Measurements from ENCODE around the gene NID1. TPM values are rescaled to one million over a fixed set of nuclear protein-coding genes. Genes with fewer than 3 reads are reported as not detected.
A peak's percentile ranks its signal among the peaks of the same experiment; 100 is the strongest.

NID1 gene
- total and polyA plus RNA-seq, 4 donors, result 21.2 to 90.1 (median 55.2) TPM

DNA sequence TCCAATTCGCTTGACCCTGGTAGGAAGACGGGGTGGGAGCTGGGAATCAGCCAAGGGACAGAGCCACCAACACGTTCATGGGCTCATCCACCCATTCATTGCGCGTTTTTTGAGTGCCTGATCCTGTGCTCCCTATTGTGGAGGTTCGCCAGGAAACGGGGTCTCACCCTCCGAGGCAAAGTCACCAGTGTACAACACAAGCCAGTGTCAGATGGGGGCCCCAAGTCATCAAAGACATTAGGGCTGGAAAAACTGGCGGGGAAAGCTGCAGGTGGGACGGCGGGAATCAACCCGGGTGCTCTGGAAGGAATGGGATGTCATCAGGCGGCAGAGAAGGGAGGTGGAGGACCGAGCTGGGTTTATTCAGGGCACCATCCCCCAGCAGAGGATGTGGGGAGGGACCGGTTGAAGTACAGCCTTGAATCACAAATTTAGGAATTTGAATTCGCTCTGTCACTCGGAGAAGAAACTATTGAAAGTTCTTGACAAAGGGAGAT is 667 bp upstream of the NID1 start:
- Histone ChIP-seq H3K27me3 (ENCODE audit: control insufficient read depth in 4 of 4, insufficient read depth in 4 of 4, low read length in 3 of 4) (no peaks in the 10 kb centered on the region), H3K9ac (ENCODE audit: low read depth in 1 of 2, low read length in 2 of 2) (peak overlapping the region; percentile 61 to 75), H3K4me3 (ENCODE audit: low read depth in 1 of 3, low read length in 3 of 3) (peak overlapping the region; percentile 69 to 95 (median 84)), H3K4me1 (ENCODE audit: control insufficient read depth in 4 of 4, insufficient read depth in 4 of 4, low read length in 3 of 4) (peaks cover 4 to 39% (median 15%) of the 10 kb centered on the region in 4 donors), H3K9me3 (ENCODE audit: control insufficient read depth in 4 of 4, low read length in 3 of 4) (peaks cover 0 to 2% (median 1%) of the 10 kb centered on the region in 4 donors), H3K27ac (ENCODE audit: low read depth in 1 of 2, low read length in 2 of 2) (peak overlapping the region; percentile 93), H3K36me3 (ENCODE audit: control insufficient read depth in 4 of 4, insufficient read depth in 3 of 4, low read depth in 1 of 4, low read length in 3 of 4) (peaks cover 0 to 3% (median 2%) of the 10 kb centered on the region in 4 donors)
- DNase-seq (ENCODE audit: low spot score), result no peak
- TF ChIP-seq JUND (IDR thresholded peaks at IDR 0.05), result peak in 1 of 2 donors; percentile 29
- TF ChIP-seq, protein P1, sequence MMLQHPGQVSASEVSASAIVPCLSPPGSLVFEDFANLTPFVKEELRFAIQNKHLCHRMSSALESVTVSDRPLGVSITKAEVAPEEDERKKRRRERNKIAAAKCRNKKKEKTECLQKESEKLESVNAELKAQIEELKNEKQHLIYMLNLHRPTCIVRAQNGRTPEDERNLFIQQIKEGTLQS (IDR thresholded peaks at IDR 0.05), result no peak
- 14% methylated on average over 17 of the region's 17 CpGs for WGBS

DNA sequence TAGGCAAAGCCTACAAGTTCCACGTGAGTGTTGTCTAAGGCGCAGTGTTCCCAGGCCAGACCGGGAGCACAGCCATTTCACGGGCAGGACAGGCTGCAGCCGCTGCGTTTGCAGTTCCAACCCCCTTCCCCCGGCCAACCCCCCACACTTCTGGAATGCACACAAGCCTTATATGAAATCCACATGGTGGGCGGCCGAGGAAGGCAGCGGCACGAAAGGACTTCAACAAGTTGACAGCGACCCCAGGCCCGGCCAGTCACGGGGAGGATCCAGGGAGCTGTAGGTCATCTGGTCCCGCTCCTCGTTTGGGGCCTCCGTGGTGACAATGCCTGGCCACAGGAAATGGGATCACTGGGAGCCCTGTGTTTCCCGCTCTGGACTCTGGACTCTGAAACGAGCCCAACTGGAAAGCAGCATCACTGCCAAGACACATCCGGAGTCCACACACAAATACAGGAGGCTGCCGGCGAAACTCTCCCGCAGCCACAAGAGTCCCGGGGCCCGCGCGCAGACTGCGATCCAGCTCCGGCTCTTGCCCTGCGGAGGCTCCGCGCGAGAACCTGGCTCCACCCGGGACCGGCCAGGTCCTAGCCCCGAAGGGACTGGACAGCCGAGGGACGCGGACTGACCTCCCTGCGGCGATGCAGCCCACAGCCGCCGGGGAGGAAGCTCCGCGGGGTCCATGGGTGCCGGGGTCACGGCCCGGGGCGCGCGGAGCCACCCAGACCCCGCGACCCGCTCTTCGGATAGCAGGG is 794 bp downstream of the NID1 start:
- Histone ChIP-seq H3K9ac (ENCODE audit: low read depth in 1 of 2, low read length in 2 of 2) (peak overlapping the region; percentile 34 to 75), H3K9me3 (ENCODE audit: control insufficient read depth in 4 of 4, low read length in 3 of 4) (no peaks in the 10 kb centered on the region), H3K4me1 (ENCODE audit: control insufficient read depth in 4 of 4, insufficient read depth in 4 of 4, low read length in 3 of 4) (peaks cover 4 to 50% (median 24%) of the 10 kb centered on the region in 4 donors), H3K4me3 (ENCODE audit: low read depth in 1 of 3, low read length in 3 of 3) (peak overlapping the region; percentile 69 to 95 (median 84)), H3K27me3 (ENCODE audit: control insufficient read depth in 4 of 4, insufficient read depth in 4 of 4, low read length in 3 of 4) (no peaks in the 10 kb centered on the region), H3K36me3 (ENCODE audit: control insufficient read depth in 4 of 4, insufficient read depth in 3 of 4, low read depth in 1 of 4, low read length in 3 of 4) (peaks cover 0 to 5% (median 2%) of the 10 kb centered on the region in 4 donors), H3K27ac (ENCODE audit: low read depth in 1 of 2, low read length in 2 of 2) (peak overlapping the region; percentile 93)
- TF ChIP-seq HNF4G (IDR thresholded peaks at IDR 0.05), result peak; percentile 91
- TF ChIP-seq, protein P2, sequence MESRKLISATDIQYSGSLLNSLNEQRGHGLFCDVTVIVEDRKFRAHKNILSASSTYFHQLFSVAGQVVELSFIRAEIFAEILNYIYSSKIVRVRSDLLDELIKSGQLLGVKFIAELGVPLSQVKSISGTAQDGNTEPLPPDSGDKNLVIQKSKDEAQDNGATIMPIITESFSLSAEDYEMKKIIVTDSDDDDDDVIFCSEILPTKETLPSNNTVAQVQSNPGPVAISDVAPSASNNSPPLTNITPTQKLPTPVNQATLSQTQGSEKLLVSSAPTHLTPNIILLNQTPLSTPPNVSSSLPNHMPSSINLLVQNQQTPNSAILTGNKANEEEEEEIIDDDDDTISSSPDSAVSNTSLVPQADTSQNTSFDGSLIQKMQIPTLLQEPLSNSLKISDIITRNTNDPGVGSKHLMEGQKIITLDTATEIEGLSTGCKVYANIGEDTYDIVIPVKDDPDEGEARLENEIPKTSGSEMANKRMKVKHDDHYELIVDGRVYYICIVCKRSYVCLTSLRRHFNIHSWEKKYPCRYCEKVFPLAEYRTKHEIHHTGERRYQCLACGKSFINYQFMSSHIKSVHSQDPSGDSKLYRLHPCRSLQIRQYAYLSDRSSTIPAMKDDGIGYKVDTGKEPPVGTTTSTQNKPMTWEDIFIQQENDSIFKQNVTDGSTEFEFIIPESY (IDR thresholded peaks at IDR 0.05), result peak; percentile 55
- TF ChIP-seq FOXA2 (IDR thresholded peaks at IDR 0.05), result no peak
- TF ChIP-seq, protein P3, sequence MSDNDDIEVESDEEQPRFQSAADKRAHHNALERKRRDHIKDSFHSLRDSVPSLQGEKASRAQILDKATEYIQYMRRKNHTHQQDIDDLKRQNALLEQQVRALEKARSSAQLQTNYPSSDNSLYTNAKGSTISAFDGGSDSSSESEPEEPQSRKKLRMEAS (IDR thresholded peaks at IDR 0.05), result peak; percentile 66
- TF ChIP-seq, protein P4, sequence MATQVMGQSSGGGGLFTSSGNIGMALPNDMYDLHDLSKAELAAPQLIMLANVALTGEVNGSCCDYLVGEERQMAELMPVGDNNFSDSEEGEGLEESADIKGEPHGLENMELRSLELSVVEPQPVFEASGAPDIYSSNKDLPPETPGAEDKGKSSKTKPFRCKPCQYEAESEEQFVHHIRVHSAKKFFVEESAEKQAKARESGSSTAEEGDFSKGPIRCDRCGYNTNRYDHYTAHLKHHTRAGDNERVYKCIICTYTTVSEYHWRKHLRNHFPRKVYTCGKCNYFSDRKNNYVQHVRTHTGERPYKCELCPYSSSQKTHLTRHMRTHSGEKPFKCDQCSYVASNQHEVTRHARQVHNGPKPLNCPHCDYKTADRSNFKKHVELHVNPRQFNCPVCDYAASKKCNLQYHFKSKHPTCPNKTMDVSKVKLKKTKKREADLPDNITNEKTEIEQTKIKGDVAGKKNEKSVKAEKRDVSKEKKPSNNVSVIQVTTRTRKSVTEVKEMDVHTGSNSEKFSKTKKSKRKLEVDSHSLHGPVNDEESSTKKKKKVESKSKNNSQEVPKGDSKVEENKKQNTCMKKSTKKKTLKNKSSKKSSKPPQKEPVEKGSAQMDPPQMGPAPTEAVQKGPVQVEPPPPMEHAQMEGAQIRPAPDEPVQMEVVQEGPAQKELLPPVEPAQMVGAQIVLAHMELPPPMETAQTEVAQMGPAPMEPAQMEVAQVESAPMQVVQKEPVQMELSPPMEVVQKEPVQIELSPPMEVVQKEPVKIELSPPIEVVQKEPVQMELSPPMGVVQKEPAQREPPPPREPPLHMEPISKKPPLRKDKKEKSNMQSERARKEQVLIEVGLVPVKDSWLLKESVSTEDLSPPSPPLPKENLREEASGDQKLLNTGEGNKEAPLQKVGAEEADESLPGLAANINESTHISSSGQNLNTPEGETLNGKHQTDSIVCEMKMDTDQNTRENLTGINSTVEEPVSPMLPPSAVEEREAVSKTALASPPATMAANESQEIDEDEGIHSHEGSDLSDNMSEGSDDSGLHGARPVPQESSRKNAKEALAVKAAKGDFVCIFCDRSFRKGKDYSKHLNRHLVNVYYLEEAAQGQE (IDR thresholded peaks at IDR 0.05), result peak; percentile 87
- TF ChIP-seq, protein P5, sequence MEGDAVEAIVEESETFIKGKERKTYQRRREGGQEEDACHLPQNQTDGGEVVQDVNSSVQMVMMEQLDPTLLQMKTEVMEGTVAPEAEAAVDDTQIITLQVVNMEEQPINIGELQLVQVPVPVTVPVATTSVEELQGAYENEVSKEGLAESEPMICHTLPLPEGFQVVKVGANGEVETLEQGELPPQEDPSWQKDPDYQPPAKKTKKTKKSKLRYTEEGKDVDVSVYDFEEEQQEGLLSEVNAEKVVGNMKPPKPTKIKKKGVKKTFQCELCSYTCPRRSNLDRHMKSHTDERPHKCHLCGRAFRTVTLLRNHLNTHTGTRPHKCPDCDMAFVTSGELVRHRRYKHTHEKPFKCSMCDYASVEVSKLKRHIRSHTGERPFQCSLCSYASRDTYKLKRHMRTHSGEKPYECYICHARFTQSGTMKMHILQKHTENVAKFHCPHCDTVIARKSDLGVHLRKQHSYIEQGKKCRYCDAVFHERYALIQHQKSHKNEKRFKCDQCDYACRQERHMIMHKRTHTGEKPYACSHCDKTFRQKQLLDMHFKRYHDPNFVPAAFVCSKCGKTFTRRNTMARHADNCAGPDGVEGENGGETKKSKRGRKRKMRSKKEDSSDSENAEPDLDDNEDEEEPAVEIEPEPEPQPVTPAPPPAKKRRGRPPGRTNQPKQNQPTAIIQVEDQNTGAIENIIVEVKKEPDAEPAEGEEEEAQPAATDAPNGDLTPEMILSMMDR (IDR thresholded peaks at IDR 0.05; ENCODE audit: low read depth, low read length, missing input control), result no peak
- TF ChIP-seq YY1 (IDR thresholded peaks at IDR 0.05), result no peak
- peak; percentile 37 to 52 for TF ChIP-seq RAD21 (IDR thresholded peaks at IDR 0.05)
- TF ChIP-seq HNF4A (conservative IDR thresholded peaks at IDR 0.05), result peak; percentile 95
- peak; percentile 94 for TF ChIP-seq SP1 (IDR thresholded peaks at IDR 0.05)
- TF ChIP-seq FOXA1 (IDR thresholded peaks at IDR 0.05), result no peak
- TF ChIP-seq EGR1 (IDR thresholded peaks at IDR 0.05; ENCODE audit: low read depth in 2 of 2), result peak in 1 of 2 donors; percentile 71
- peak; percentile 57 to 85 for TF ChIP-seq GABPA (IDR thresholded peaks at IDR 0.05 in 1 of 2, conservative IDR thresholded peaks at IDR 0.05 in 1 of 2)
- peak; percentile 96 for TF ChIP-seq TAF1 (conservative IDR thresholded peaks at IDR 0.05)
- peak; percentile 72 for TF ChIP-seq NR2F2 (IDR thresholded peaks at IDR 0.05)
- TF ChIP-seq JUND (IDR thresholded peaks at IDR 0.05), result peak; percentile 55 to 85
- peak; percentile 72 to 76 for TF ChIP-seq RXRA (IDR thresholded peaks at IDR 0.05)
- TF ChIP-seq, protein P1 (IDR thresholded peaks at IDR 0.05), result peak; percentile 58
- DNase-seq (ENCODE audit: low spot score), result peak; percentile 64
- WGBS, result 4% methylated on average over 55 of the region's 55 CpGs
